Activated CD4-positive, alpha-beta T cell treated with anti-CD3 and anti-CD28 coated beads, Interleukin-2, amount 10 ng/mL, durations not matched to agents 7 days and 5 days (primary cell): ENCODE results near the gene CPNE6. TPM values are rescaled to one million over a fixed set of nuclear protein-coding genes. Genes with fewer than 3 reads are reported as not detected.
"Not testable (repeated sequence)": the region's sequence is repeated elsewhere in the genome, so short reads cannot be mapped to it uniquely, and the experiment has no call there.

Experiments used
- CTCF ChIA-PET: fragments of 350-600 bp; sonication (Branson Sonifier 250); formaldehyde crosslinking; loops from one replicate; lab custom pipeline; 2021; ENCODE audit warnings: antibody characterized with exemption; lab: Charles Lee
- POLR2A ChIA-PET: fragments of 350-600 bp; sonication (Branson Sonifier 250); formaldehyde crosslinking; loops from one replicate; lab custom pipeline; 2021; ENCODE audit warnings: antibody characterized with exemption; lab: Charles Lee
- DNase-seq: peaks from one replicate; pipeline ENCODE4 v3.0.0-alpha.2; 2020
- H3K27ac Mint-ChIP-seq: one replicate; pipeline ENCODE4 v1.8.0; 2021; ENCODE audit warnings: mild to moderate bottlenecking, moderate library complexity, mixed read lengths
- H3K27me3 Mint-ChIP-seq: one replicate; pipeline ENCODE4 v1.8.0; 2021; ENCODE audit warnings: mixed read lengths
- H3K36me3 Mint-ChIP-seq: one replicate; pipeline ENCODE4 v1.8.0; 2021; ENCODE audit warnings: low read depth, mixed read lengths
- H3K4me1 Mint-ChIP-seq: one replicate; pipeline ENCODE4 v1.8.0; 2021; ENCODE audit warnings: mixed read lengths
- H3K4me3 Mint-ChIP-seq: one replicate; pipeline ENCODE4 v1.8.0; 2021; ENCODE audit warnings: mild to moderate bottlenecking, moderate library complexity, mixed read lengths
- H3K9me3 Mint-ChIP-seq: one replicate; pipeline ENCODE4 v1.8.0; 2021; ENCODE audit warnings: mixed read lengths
- total RNA-seq, 2 experiments: library from RNA; stranded (reverse); gene quantifications; one replicate each; pipeline ENCODE4 v1.2.3, GENCODE V29; 2021

The CPNE6 gene
- total RNA-seq, 2 experiments from 2014 or later, result not detected

DNA sequence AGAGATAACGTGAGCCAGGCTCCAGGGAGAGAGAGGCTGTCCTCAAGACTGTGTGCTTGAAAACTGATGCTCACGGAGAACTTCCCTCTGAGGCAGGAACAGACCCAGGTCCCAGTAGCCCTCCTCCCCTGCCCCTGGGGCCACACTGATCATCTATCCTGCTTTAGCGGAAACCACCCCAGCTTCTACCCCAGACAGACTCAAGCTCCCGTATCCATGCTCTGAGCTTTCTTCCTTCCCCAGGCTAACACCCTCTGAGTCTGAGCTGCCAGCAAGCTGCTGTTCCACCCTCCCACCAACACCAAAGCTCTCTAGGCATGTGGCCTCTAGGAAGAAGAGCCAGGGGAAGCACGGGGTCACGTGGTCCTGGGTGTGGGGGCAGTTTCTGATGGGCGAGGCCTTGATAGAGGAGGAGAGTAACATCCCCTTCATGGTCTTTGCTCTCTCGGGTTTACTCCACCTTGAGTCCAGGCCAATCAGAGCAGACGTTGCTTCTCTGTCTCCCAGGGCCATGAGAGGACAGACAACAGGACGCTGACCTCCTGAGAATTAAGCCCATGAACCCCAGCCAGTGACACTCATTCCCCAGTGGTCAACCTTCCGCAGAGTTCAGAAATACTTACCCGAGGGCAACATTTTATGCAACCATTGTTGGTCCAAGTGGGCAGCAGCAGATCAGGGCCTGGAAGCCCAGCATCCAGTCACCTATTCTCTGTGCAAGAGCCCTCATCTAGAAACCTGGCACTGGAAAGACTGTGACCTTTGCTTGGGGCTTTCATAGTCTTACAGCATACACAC is 24.1 kb downstream of the CPNE6 start:
- ChIA-PET POLR2A (interaction anchor here (0.5 to 2.7 kb wide), 4 partner anchors 13 to 91 kb away, joined by 3 to 13 read pairs (median 4); no protein-coding TSS in a partner anchor), CTCF (interaction anchor here (1.3 to 9.6 kb wide), 5 partner anchors 11 to 147 kb away, joined by 6 to 138 read pairs (median 7); partner anchors contain the start of genes DCAF11, IRF9 and TINF2)
- H3K4me3 Mint-ChIP-seq, result peak overlapping the region; percentile 100

DNA sequence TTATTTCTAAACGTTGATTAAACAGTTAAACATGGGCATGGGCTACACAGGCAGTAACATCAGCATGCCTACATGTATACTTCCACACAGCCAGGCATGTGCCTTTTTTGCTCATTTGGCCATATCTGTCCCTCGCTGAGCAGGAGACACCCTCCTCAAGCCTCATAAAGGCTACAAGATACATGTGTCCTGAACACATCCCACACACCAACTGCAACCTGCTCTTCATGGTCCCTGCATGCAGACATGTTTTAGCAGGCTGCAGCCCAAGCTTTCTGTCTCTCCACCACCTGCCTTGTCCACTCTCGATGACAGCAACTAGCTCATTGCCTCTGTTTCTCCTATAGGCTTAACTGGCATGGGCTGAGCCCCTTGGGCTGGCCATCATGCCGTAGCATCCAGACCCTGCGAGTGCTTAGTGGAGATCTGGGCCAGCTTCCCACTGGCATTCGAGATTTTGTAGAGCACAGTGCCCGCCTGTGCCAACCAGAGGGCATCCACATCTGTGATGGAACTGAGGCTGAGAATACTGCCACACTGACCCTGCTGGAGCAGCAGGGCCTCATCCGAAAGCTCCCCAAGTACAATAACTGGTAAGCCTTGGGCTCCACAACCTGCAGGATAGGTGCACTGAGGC is 25.3 kb downstream of the CPNE6 start:
- H3K27ac Mint-ChIP-seq, result peak overlapping the region; percentile 73
- POLR2A ChIA-PET, result no interaction called here

More for the DNA sequence above, 24.1 kb downstream of the CPNE6 start:
- no peaks in the 10 kb centered on the region for H3K27me3 Mint-ChIP-seq
- peak overlapping the region; percentile 98 for H3K27ac Mint-ChIP-seq
- peak; percentile 54 for DNase-seq
- H3K36me3 Mint-ChIP-seq, result peaks cover 38% of the 10 kb centered on the region
- peaks cover 34% of the 10 kb centered on the region for H3K4me1 Mint-ChIP-seq
- no peaks in the 10 kb centered on the region for H3K9me3 Mint-ChIP-seq

DNA sequence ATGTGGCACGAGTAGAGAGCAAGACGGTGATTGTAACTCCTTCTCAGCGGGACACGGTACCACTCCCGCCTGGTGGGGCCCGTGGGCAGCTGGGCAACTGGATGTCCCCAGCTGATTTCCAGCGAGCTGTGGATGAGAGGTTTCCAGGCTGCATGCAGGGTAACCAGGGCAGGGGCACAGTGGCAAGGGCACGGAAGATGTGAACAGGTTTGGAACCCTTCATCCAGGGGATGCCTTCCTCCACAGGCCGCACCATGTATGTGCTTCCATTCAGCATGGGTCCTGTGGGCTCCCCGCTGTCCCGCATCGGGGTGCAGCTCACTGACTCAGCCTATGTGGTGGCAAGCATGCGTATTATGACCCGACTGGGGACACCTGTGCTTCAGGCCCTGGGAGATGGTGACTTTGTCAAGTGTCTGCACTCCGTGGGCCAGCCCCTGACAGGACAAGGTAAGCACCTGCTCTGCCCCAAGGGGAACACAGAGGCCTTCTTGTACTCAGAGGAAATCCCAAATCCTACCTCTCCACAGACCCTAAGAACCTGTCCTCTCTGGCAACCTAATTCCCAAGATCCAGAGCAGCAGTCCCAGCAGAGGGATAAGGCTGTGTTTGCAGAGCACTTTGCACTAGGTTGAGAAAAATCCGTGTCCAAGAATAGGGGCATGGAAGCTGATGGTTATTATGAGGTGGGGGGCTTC is 27.0 kb downstream of the CPNE6 start:
- Mint-ChIP-seq H3K4me1 (peaks cover 20% of the 10 kb centered on the region), H3K27me3 (no peaks in the 10 kb centered on the region), H3K36me3 (peaks cover 51% of the 10 kb centered on the region), H3K4me3 (no peak overlapping the region), H3K9me3 (no peaks in the 10 kb centered on the region), H3K27ac (no peak overlapping the region)
- ChIA-PET POLR2A (no interaction called here), CTCF (interaction anchor here (0.6 to 9.6 kb wide), 5 partner anchors 8 to 267 kb away, joined by 3 to 138 read pairs (median 3); partner anchors contain the start of genes DCAF11 and NRL)
- DNase-seq, result no peak

More for the DNA sequence above, 25.3 kb downstream of the CPNE6 start:
- DNase-seq, result no peak
- H3K27me3 Mint-ChIP-seq, result no peaks in the 10 kb centered on the region
- H3K4me1 Mint-ChIP-seq, result peaks cover 31% of the 10 kb centered on the region
- H3K36me3 Mint-ChIP-seq, result peaks cover 44% of the 10 kb centered on the region
- H3K4me3 Mint-ChIP-seq, result peak overlapping the region; percentile 55
- CTCF ChIA-PET, result interaction anchor here (1.3 to 9.6 kb wide), 2 partner anchors 10 to 18 kb away, joined by 7 to 138 read pairs; partner anchors contain the start of genes DCAF11 and NRL
- no peaks in the 10 kb centered on the region for H3K9me3 Mint-ChIP-seq

DNA sequence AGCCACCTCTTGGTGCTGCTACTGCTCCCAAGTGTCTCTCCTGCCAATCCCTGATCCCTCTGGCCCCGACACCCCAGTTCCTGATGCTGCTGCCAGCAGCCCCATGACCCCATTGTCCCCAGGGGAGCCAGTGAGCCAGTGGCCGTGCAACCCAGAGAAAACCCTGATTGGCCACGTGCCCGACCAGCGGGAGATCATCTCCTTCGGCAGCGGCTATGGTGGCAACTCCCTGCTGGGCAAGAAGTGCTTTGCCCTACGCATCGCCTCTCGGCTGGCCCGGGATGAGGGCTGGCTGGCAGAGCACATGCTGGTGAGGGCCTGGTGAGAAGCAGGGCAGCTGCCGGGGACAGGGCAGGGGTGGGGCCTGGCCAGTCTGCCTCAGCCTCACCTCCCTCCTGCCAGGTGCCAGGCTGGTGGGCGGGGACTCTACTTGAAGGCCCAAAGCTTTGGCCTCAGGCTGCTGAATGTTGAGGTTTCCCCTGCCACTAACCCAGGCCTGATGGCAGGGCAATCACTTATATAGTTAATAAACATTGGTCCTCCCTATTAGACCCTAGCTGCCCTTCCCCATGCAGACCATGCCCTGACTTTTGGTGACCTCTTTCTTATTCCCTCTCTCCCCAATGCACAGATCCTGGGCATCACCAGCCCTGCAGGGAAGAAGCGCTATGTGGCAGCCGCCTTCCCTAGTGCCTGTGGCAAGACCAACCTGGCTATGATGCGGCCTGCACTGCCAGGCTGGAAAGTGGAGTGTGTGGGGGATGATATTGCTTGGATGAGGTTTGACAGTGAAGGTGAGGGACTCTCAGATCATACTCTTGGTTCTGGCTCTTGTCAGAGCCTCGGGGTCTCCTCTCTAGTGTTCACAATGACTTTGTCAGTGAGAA is 27.8 kb downstream of the CPNE6 start:
- Mint-ChIP-seq H3K9me3 (no peaks in the 10 kb centered on the region), H3K27me3 (no peaks in the 10 kb centered on the region), H3K36me3 (peaks cover 59% of the 10 kb centered on the region), H3K4me3 (no peak overlapping the region), H3K4me1 (peaks cover 15% of the 10 kb centered on the region), H3K27ac (no peak overlapping the region)
- ChIA-PET CTCF (interaction anchor here (0.7 to 9.6 kb wide), 2 partner anchors 7 to 18 kb away, joined by 3 to 138 read pairs; no protein-coding TSS in a partner anchor), POLR2A (no interaction called here)
- DNase-seq, result no peak

DNA sequence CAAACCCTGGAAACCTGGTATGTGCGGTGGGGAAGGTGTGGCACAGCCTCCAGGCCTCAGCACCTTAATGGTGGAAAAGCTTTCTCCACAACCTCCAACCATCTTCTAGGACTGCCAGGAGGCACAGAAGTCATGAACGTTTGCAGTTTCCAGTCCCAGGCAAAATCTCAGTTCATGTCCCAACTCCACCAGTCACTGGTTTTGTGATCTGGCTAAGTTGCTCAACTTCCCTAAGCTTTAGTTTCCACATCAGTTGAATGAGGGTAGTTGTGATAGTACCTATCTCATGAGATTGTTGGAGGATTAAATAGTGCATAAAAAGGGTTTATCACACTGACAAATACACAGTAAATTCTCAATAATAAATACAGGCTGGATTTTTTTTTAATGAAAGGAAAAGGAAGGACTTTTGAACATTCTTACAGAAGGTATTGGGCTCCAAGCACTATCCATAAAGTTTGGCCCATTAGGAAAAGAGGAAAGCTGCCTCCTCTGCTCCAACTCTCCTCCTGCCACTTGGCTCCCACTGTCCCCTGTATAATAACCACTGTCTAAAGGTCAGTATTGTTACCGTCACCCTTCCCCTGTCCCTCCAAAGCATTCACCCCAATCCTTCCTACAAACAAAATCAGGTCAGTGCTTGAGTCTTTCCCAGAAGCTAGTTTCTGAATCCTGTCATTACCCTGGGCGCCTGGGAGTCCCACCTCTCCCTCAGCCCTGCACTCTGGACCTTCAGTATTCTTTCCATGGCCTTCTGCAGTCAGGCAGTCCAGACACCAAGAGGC is 29.0 kb downstream of the CPNE6 start:
- Mint-ChIP-seq H3K4me1 (peaks cover 13% of the 10 kb centered on the region), H3K9me3 (no peaks in the 10 kb centered on the region), H3K36me3 (peaks cover 60% of the 10 kb centered on the region), H3K27me3 (no peaks in the 10 kb centered on the region), H3K27ac (peak overlapping the region; percentile 29), H3K4me3 (no peak overlapping the region)
- POLR2A ChIA-PET, result no interaction called here
- no peak for DNase-seq
- CTCF ChIA-PET, result interaction anchor here (0.9 to 1.4 kb wide), 2 partner anchors 8 to 10 kb away, joined by 3 read pairs; no protein-coding TSS in a partner anchor

DNA sequence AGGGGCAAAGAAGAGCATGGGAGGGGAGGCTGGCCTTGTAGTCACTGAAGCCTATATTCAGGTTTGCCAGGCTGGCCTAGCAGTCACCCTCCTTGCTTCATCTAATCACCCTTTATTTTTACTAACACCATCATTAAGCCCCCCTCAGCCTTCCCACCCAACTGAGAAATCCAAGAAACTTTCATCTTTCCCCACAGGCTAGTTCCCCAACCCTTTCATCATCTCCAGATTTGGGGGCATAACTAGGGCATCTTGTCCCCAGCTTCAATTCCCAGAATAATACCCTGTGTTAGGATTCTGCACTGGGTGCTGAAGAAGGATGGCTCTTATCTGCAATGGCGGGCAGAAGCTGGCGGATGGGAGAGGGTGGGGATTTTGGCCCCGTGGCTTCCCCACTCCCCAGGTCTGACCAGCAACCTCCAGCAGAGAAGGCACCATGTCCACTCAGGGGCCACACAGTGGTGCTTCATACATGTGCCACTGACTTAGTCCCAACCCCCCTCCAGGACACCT is 29.7 kb downstream of the CPNE6 start:
- H3K9me3 Mint-ChIP-seq, result no peaks in the 10 kb centered on the region
- no peak overlapping the region for H3K27ac Mint-ChIP-seq
- peaks cover 11% of the 10 kb centered on the region for H3K4me1 Mint-ChIP-seq
- POLR2A ChIA-PET, result no interaction called here
- H3K27me3 Mint-ChIP-seq, result no peaks in the 10 kb centered on the region
- DNase-seq, result no peak
- peaks cover 58% of the 10 kb centered on the region for H3K36me3 Mint-ChIP-seq
- CTCF ChIA-PET, result interaction anchor here (0.9 to 1.4 kb wide), 2 partner anchors 8 to 10 kb away, joined by 3 read pairs; no protein-coding TSS in a partner anchor
- H3K4me3 Mint-ChIP-seq, result no peak overlapping the region

DNA sequence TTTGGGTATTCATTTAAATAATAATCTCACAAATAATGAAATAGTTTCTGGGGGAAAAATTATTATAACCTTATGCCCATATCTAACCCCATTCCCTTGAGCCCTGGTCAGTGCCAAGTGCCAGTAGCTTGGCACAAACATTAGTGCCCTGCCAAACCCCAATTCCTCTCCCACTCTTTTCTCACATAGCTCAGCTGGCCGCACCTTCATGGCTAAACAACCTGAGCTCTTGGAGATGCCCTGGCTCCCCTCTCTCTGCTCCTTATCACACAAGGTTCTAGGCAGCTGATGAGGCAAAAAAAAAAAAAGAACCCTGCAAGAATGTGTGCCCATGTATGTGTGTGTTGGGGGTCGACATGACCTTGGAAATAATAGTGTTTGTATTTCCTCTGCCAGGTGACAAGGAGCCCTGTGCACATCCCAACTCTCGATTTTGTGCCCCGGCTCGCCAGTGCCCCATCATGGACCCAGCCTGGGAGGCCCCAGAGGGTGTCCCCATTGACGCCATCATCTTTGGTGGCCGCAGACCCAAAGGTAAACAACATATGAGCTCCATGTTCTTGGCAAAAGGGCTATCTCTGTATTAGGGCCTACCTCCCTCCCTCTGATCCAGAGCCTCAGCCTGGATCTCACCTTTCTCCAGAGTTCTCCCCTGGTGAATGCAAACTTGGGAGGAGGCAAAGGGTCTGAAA is 31.1 kb downstream of the CPNE6 start:
- Mint-ChIP-seq H3K4me1 (peaks cover 14% of the 10 kb centered on the region), H3K9me3 (no peaks in the 10 kb centered on the region)
- POLR2A ChIA-PET, result no interaction called here

DNA sequence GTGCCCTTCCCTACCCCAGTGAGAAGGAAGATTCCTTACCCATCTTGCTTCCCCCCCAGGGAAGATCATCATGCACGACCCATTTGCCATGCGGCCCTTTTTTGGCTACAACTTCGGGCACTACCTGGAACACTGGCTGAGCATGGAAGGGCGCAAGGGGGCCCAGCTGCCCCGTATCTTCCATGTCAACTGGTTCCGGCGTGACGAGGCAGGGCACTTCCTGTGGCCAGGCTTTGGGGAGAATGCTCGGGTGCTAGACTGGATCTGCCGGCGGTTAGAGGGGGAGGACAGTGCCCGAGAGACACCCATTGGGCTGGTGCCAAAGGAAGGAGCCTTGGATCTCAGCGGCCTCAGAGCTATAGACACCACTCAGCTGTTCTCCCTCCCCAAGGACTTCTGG is 32.1 kb downstream of the CPNE6 start:
- Mint-ChIP-seq H3K9me3 (no peaks in the 10 kb centered on the region), H3K4me3 (no peak overlapping the region), H3K27ac (no peak overlapping the region), H3K4me1 (peaks cover 22% of the 10 kb centered on the region), H3K36me3 (peaks cover 46% of the 10 kb centered on the region), H3K27me3 (no peaks in the 10 kb centered on the region)
- no peak for DNase-seq
- POLR2A ChIA-PET, result no interaction called here
- CTCF ChIA-PET, result interaction anchor here (1.0 to 9.3 kb wide), 4 partner anchors 9 to 58 kb away, joined by 3 to 138 read pairs (median 6); partner anchors contain the start of genes IRF9 and PCK2

More for the DNA sequence above, 31.1 kb downstream of the CPNE6 start:
- CTCF ChIA-PET, result interaction anchor here (0.6 to 9.3 kb wide), 6 partner anchors 8 to 169 kb away, joined by 3 to 138 read pairs (median 6); partner anchors contain the start of genes DCAF11, IRF9, NRL and PCK2
- Mint-ChIP-seq H3K4me3 (no peak overlapping the region), H3K27me3 (no peaks in the 10 kb centered on the region), H3K36me3 (peaks cover 52% of the 10 kb centered on the region), H3K27ac (no peak overlapping the region)
- no peak for DNase-seq

DNA sequence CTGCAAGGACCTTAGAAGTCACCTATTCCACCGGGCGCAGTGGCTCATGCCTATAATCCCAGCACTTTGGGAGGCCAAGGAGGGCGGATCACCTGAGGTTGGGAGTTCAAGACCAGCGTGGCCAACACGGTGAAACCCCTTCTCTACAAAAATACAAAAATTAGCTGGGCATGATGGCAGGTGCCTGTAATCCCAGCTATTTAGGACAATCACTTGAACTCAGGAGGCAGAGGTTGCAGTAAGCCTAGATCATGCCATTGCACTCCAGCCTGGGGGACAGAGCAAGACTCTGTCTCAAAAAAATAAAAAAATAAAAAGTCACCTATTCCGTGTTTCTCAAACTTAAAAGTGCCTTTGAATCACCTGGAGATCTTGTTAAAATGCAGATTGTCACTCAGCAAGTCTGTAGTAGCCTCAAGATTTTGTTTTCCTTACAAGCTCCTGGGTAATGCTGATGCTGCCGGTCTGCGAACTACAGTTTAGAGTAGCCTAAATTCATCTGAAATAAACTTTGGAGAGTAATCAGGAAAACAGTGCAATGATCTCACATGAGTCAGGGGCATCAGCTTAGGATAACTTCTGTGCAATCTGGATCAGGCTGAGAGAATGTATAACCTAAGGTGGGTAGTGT is 34.4 kb downstream of the CPNE6 start:
- DNase-seq, H3K4me3 Mint-ChIP-seq, POLR2A ChIA-PET, H3K9me3 Mint-ChIP-seq, H3K27me3 Mint-ChIP-seq: not testable (repeated sequence)
- H3K36me3 Mint-ChIP-seq, result peaks cover 29% of the 10 kb centered on the region
- CTCF ChIA-PET, result interaction anchor here (0.8 to 9.3 kb wide), 3 partner anchors 12 to 26 kb away, joined by 3 to 138 read pairs (median 4); partner anchors contain the start of gene PCK2
- peak overlapping the region; percentile 72 for H3K27ac Mint-ChIP-seq
- peaks cover 37% of the 10 kb centered on the region for H3K4me1 Mint-ChIP-seq
